NB4 (cell line): ENCODE measurements around the gene ONECUT3.

Experiments
- MYC ChIP-seq: IDR thresholded peaks from 2 replicates; pipeline ENCODE4 v1.6.1; 2011; ENCODE audit warnings: low read depth, low read length
- POLR2A ChIP-seq: IDR thresholded peaks from 2 replicates; pipeline ENCODE4 v1.6.1; 2011; ENCODE audit warnings: mild to moderate bottlenecking; ENCODE audit not compliant: insufficient read length; ENCODE audit errors: extremely low read depth
- TF ChIP-seq, protein P1 (sequence below): IDR thresholded peaks from one replicate; pipeline ENCODE4 v1.5.1; 2012; ENCODE audit warnings: low read depth, low read length
- TF ChIP-seq, protein P2 (sequence below): IDR thresholded peaks from 2 replicates; pipeline ENCODE4 v1.6.1; 2011; ENCODE audit warnings: low read depth, low read length

DNA sequence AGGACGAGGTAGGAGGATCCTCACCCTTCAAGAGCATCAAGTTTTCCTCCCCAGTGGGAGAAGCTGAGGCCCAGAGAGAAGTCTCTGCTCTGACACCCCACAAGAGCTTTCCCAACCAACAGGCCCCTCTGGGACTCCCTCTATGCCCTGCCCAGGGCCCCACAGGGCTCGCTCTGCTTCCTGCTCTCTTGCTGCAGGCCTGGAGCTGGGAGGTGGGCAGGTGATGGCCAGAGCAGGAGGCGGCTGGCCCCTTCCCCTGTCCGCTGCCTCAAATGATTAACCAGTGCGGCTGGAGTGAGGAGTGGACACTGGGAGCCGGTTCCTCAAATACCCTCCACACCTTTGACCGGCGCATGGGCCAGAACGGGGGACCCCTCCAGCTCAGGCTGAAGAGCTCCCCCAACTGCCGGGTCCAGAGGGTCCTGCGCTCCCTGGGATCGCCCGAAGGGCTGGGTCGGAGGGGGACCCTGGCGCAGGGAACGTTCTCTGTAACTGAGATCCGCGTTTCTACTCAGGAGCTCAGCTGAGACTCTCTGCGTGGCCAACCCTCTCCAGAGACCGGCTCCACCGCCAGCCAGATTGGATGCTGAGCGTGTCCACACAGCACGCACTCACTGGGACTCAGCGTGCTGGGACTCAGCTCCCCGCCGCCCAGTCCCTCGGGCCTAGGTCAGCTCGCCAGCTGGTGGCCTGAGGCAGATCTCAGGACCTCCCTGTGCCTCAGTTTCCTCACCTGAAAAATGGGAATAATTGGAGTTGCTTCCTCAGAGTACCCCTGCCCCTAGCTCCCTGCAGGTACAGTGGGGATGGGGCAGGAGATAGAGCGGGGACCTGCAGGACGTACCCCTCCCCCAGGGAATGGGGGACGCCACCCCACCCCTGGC, 6.7 kb upstream of the ONECUT3 start:
- TF ChIP-seq, protein P1, sequence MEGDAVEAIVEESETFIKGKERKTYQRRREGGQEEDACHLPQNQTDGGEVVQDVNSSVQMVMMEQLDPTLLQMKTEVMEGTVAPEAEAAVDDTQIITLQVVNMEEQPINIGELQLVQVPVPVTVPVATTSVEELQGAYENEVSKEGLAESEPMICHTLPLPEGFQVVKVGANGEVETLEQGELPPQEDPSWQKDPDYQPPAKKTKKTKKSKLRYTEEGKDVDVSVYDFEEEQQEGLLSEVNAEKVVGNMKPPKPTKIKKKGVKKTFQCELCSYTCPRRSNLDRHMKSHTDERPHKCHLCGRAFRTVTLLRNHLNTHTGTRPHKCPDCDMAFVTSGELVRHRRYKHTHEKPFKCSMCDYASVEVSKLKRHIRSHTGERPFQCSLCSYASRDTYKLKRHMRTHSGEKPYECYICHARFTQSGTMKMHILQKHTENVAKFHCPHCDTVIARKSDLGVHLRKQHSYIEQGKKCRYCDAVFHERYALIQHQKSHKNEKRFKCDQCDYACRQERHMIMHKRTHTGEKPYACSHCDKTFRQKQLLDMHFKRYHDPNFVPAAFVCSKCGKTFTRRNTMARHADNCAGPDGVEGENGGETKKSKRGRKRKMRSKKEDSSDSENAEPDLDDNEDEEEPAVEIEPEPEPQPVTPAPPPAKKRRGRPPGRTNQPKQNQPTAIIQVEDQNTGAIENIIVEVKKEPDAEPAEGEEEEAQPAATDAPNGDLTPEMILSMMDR = no peak
- TF ChIP-seq POLR2A = no peak
- no peak for TF ChIP-seq MYC
- TF ChIP-seq, protein P2, sequence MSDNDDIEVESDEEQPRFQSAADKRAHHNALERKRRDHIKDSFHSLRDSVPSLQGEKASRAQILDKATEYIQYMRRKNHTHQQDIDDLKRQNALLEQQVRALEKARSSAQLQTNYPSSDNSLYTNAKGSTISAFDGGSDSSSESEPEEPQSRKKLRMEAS = no peak
